HG02870 (cell line): ENCODE measurements around the gene CRYBG3.

ENCODE experiments used
- ATAC-seq: cut with Tn5 transposase; IDR thresholded peaks from one replicate; pipeline ENCODE4 v1.9.1; 2021; ENCODE audit warnings: mild to moderate bottlenecking, moderate library complexity; ENCODE audit not compliant: unreplicated experiment

Gene CRYBG3

GRCh38 chr3:97835761-97836160 lies 13.9 kb downstream of the CRYBG3 start:
- ATAC-seq, result no peak

- no peak for ATAC-seq
These were observed 16.6 kb downstream of the CRYBG3 start for GRCh38 chr3:97838393-97838792.

GRCh38 chr3:97839944-97840343 lies 18.1 kb downstream of the CRYBG3 start:
- ATAC-seq, result no peak

- ATAC-seq, result no peak
These were observed 19.5 kb downstream of the CRYBG3 start for GRCh38 chr3:97841304-97841703.

- ATAC-seq, result no peak
These were observed 20.1 kb downstream of the CRYBG3 start for GRCh38 chr3:97841956-97842355.

DNA sequence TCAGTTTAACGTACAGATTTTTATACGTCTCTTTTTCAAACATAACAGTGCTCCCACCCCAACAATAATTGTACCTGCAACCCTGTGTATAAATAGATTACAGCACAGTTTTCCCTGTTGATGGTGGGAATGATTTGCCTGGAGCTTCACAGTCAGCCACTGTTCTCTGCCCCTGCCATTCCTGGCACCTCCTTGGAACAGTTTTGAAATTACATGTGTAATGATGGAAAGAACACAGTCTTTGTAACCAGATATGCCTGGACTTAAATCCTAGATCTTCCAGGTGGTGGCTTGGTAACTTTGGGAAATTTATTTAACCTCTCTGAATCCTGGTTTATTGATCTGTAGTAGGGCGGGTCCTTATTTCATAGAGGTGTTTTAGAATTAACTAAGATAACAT lies 27.0 kb downstream of the CRYBG3 start:
- ATAC-seq, result no peak

DNA sequence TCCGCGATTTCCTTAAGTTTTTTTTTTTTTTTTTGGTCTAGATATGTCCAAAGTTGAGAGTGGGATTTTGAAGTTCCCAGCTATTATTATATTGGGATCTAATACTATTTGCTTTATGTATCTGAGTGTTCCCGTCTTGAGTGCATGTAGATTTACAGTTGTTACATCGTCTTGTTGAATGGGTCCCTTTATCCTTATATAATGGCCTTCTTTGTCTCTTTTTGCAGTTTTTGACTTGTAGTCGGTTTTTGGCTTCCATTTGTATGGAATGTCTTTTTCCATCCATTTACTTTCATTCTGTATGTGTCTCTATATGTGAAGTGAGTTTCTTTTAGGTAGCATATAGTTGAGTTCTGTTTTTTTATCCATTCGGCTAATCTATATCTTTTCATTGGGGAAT lies 35.6 kb downstream of the CRYBG3 start:
- ATAC-seq, result no peak

- ATAC-seq, result peak; percentile 57
These were observed 38.6 kb downstream of the CRYBG3 start for GRCh38 chr3:97860364-97860763.

GRCh38 chr3:97862582-97862981 lies 40.8 kb downstream of the CRYBG3 start:
- no peak for ATAC-seq

GRCh38 chr3:97863031-97863430 lies 41.2 kb downstream of the CRYBG3 start:
- no peak for ATAC-seq

- no peak for ATAC-seq
These were observed 42.0 kb downstream of the CRYBG3 start for GRCh38 chr3:97863775-97864174.

DNA sequence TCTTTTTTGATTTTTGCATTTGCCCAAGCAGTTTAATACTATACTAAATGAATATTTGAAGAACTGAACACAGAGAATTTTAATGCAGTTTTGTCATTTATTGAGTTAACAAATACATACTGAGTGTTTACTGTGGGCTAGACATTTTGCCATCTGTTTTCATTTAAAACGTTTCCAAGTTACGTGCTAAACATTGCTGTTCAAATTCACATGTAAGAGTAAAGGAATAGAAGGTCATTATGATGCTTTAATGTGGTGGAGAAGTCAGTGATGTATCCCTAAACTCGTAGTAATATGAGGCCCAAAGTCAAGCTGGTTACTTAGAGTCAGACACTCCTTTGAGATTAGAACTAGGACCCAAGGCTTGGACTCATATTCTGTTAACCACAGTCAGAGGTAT lies 49.4 kb downstream of the CRYBG3 start:
- ATAC-seq, result no peak

DNA sequence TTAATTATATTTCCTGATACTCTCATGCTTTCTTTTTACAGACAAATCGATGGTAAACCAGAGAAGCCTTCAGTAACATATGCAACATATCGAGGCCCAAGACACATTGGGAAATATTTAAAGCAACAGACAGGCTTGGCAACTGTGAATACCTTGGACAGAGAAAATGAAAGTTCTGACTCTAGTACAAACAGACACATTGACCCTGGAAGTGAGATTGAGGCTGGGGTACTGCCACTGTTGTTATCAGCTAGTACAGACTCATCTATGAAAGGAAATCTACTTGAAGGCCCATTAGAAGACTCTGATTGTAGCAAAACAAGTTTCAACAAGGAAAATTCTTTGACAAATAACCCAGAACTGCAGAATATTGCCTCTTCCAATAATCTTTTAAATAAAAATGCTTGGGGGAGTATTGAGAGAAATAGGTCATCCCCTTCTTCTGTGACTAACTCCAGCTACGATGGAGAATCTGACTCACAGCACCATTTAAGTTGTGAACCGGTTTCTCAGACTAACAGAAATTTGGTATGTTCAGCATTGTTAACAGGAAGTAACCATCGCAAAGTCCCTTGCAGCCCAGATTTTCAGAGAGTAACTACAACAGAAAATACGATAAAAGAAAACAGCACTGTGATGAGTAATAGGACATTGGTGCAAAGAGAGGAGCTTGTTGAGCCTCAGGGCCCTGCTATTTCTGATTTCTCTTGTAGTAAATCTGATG lies 50.2 kb downstream of the CRYBG3 start:
- ATAC-seq, result no peak

- no peak for ATAC-seq
These were observed 50.8 kb downstream of the CRYBG3 start for GRCh38 chr3:97872525-97873042.

DNA sequence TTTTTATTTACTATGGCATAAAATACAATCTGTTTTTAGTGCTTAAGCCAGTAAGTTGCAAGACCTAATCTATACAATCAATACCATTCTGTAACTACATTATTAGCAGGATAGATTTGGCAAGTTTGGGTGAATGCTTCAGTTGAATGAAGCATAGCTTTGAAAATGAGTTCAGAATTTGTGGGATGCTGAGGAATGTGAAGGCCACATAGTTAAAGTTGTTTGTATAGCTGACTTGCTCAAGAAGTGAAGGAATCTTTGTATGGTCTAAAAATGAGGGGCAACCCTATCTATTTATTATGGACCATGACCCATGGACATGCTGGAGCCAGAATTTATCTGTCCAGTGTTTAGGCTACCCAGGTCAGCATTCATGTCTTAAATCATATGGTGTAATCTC lies 58.5 kb downstream of the CRYBG3 start:
- ATAC-seq, result no peak

- no peak for ATAC-seq
These were observed 61.3 kb downstream of the CRYBG3 start for GRCh38 chr3:97882975-97883598.

DNA sequence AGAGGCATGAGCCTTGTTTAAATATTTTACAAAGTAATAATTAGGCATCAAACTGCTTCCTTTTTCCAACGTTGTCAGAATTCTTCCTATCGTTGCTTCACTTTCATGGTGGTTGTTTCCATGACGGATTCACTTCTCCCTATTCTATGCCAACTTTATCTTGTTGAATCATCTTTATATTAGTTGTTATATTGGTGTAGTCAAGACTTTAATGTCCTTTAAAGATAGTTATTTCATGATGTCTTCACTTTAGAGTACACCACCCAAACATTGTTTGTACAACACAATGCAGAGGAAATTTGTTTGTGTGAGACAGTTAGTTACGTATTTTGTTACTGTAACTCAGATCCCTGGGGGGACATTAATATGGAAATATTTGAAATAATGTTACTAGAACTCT lies 61.9 kb downstream of the CRYBG3 start:
- no peak for ATAC-seq

- no peak for ATAC-seq
These were observed 62.8 kb downstream of the CRYBG3 start for GRCh38 chr3:97884586-97885123.

GRCh38 chr3:97885931-97886824 lies 64.4 kb downstream of the CRYBG3 start:
- ATAC-seq, result no peak

- ATAC-seq, result no peak
These were observed 68.0 kb downstream of the CRYBG3 start for GRCh38 chr3:97889814-97890213.

DNA sequence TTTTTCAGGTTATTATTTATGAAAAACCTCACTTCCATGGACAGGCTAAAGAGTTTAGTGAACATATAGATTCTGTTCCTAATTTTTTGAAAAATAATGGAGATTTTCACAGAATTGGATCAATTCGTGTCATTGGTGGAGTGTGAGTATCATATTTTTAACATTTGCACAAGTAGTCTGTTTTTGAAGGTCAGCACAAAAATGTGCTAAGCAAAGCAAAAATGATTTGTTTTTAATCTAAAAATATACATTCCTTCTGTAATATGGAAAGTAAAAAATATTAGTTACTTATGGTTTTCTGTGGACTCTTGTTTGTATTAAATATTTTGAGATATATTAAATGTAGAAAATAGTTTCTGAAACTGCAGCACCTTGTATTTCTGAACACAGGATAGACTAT lies 71.0 kb downstream of the CRYBG3 start:
- no peak for ATAC-seq
